ENCODE results near the gene UACA.

DNA sequence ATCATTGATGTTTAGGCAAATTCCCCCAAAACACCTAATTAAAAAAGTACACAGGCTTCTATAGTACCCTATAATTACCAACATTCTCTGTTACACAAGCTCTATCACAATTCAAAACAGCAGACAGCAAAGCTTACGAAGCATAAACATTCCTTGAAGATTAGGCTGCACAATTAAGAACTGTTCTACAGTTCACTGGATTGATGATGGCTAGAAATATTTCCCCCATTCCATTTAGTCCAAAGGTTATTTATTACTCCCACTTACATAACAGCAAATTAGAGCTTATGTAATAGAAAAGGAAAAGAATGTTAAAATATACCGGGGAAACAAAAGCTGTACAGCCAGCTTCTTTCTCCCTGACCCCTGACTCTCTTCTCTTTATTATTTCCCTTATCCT lies 49.3 kb downstream of the UACA start:
- TF ChIP-seq, protein P1, sequence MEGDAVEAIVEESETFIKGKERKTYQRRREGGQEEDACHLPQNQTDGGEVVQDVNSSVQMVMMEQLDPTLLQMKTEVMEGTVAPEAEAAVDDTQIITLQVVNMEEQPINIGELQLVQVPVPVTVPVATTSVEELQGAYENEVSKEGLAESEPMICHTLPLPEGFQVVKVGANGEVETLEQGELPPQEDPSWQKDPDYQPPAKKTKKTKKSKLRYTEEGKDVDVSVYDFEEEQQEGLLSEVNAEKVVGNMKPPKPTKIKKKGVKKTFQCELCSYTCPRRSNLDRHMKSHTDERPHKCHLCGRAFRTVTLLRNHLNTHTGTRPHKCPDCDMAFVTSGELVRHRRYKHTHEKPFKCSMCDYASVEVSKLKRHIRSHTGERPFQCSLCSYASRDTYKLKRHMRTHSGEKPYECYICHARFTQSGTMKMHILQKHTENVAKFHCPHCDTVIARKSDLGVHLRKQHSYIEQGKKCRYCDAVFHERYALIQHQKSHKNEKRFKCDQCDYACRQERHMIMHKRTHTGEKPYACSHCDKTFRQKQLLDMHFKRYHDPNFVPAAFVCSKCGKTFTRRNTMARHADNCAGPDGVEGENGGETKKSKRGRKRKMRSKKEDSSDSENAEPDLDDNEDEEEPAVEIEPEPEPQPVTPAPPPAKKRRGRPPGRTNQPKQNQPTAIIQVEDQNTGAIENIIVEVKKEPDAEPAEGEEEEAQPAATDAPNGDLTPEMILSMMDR (IDR thresholded peaks at IDR 0.05) = no peak
- TF ChIP-seq POLR2A (IDR thresholded peaks at IDR 0.05) (no peak), EP300 (IDR thresholded peaks at IDR 0.05) (no peak)

Data from ovary (tissue), 3 donors.